HS-27A (cell line): ENCODE data around the gene IDH2.
"Not testable (repeated sequence)": the region's sequence is repeated elsewhere in the genome, so short reads cannot be mapped to it uniquely, and the experiment has no call there.

Experiments
- DNase-seq: peaks from one replicate; pipeline ENCODE4 v3.0.0-alpha.2; 2012; ENCODE audit warnings: low read depth, missing footprints

The IDH2 gene

DNA sequence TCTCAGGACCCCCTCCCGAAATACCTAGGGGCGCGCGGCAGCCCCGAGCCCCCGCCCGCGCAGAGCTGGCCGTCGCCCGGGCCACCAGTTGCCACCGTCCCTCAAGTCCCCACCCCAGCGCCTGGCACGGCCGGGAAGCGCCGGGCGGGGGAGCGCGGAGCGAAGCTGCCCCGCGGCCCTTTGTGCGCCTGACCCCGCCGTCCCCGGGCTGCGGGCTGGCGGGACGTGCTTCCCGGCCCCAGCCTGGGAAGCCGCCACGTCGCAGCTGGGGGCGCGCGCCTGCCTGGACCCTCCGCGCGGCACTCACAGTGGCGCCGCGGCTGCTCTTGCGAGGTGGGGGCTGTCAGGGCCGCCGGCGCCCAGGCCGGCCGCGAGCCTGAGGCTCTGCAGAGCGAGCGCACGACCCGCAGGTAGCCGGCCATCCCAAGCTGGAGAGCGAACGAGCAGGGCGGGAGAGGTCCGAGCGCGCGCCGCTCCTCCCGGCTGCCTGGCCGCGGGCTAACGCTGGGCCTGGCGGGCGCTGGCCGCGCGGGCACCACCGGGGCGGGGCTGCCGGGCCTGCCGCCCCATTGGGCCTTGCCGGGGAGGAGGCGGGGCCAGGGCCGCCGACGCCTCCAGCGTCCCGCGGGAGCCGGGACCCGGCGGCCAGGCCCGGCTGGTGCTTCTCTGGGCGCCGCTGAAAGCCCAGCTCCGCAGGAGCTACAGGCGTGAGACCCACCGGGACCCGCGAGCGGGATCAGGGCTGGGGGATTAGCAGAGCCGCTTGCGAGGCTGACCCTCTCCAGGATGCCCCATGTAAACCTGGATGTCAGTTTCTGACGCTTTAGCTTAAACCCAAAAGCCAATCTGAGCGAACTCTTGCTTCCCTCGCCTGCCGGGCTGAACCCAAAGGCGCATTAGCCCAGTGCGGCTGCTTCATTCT, at the start of gene IDH2:
TSS of gene IDH2 (minus strand) at position 500 of the 922 bp plus-strand sequence. CDS start at position 422, 78 bp downstream.
- DNase-seq: peak; percentile 35

DNA sequence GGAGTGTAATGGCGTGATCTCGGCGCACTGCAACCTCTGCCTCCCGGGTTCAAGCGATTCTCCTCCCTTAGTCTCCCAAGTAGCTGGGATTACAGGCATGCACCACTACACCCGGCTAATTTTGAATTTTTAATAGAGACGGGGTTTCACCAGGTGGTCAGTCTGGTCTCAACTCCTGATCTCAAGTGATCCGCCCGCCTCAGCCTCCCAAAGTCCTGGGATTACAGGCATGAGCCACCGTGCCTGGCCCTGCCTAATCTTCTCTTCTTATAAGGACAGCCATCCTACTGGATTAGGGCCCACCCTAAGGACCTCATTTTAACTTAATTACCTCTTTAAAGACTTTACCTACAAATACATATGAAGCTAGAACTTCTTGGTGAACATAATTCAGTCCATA, 48.3 kb upstream of the IDH2 start:
- not testable (repeated sequence) for DNase-seq

DNA sequence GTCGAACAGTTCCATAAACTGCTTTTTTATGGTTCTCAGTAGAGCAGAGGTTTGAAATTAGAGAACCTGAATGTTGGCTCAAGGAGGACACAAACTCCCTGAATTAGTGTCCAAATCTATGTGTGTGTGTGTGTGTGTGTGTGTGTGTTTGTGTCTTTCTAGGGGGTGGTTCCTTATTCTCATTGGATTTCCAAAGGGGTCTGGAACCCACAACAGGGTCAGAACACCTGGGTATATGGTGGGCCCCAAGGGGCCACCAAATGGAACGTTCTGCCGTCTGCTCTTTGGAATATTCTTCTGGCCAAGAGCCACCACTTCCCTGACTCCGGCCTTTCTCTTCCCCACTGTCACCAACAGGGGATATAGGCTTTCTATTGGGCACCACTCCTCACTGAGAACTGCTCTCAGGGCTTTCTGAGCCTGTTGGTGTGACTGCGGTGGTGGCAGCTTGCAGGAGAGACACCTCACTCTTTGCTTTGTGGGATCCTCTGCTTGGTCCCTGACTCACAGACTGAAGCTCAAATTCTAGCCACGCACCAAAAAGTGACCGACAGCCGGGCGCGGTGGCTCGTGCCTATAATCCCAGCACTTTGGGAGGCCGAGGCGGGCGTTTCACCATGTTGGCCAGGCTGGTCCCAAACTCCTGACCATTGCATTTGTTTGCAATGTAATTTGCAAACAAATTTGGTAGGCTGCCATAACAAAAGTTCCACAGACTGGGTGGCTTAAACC, 47.5 kb upstream of the IDH2 start:
- no peak for DNase-seq

DNA sequence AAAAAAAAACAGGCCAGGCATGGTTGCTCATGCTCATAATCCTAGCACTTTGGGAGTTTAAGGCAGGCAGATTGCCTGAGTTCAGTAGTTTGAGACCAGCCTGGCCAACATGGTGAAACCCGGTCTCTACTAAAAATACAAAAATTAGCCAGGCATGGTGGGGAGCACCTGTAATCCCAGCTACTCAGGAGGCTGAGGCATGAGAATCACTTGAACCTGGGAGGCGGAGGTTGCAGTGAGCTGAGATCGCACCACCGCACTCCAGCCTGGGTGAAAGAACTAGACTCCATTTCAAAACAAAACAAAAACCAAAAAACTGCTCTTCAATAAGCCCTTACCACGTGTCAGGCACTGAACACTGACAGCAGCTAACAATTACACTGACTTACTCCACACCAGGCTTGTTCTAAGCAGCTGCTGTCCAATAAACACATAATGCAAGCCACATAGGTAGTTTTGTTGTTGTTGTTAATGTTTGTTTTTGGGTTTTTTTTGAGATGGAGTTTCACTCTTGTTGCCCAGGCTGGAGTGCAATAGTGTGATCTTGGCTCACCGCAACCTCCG, 44.0 kb upstream of the IDH2 start:
- DNase-seq: not testable (repeated sequence)

DNA sequence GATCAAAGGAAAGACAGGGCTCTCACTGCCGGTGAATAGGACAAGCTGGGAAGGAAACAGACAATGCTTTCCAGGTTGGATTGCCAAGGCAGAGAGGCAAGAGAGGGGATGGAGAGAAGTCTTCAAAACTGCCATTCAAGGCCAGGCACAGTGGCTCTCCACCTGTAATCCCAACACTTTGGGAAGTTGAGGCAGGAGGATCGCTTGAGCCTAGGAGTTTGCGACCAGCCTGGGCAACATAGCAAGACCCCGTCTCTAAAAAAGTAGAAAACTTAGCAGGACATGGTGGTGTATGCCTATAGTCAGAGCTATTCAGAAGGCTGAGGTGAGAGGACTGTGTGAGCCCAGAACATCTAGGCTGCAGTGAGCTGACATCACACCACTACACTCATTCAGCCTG, 43.5 kb upstream of the IDH2 start:
- DNase-seq: no peak

DNA sequence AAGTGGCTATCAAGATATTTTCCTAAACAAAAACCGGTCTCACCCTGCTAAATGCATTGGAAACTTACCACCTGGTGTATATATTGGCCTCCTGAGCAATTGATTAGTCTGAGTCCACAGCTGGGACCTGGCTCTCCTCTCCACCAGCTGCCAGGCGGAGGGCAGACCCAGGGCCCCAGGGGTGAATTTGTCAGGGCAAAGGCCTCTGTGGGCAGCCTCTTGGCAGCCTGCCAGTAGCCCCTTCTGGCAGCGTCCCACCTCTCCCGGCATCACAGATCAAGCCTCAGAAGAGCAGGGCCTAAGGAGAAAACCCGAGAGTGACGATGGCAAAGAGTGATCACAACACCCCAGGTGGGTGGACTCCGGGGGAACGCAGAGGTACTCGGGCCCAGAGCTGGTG, 43.0 kb upstream of the IDH2 start:
- no peak for DNase-seq

DNA sequence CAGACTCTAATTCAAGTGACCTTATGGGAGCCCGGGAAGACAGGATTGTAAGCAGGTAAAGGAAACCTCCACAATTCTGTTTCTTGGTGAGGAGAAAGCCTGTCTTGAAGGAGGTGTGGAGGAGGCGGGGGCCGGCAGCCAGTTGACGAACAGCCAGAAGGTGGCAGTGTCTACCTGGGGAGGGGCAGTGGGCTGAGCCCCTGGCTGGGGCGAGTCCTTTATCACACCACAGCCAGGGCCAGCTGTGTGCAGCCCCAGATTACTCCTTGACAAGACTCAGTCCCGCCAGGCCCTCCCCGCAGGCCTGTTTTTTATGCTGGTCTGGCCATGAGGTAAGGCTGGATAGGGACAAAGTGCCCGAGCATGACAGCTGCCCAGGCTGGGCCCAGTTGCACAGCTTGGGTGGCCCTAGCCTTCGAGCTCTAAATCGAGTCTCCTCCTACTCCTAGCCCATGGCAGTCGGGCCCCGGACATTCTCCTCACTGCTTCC, 40.9 kb upstream of the IDH2 start:
- DNase-seq: no peak

DNA sequence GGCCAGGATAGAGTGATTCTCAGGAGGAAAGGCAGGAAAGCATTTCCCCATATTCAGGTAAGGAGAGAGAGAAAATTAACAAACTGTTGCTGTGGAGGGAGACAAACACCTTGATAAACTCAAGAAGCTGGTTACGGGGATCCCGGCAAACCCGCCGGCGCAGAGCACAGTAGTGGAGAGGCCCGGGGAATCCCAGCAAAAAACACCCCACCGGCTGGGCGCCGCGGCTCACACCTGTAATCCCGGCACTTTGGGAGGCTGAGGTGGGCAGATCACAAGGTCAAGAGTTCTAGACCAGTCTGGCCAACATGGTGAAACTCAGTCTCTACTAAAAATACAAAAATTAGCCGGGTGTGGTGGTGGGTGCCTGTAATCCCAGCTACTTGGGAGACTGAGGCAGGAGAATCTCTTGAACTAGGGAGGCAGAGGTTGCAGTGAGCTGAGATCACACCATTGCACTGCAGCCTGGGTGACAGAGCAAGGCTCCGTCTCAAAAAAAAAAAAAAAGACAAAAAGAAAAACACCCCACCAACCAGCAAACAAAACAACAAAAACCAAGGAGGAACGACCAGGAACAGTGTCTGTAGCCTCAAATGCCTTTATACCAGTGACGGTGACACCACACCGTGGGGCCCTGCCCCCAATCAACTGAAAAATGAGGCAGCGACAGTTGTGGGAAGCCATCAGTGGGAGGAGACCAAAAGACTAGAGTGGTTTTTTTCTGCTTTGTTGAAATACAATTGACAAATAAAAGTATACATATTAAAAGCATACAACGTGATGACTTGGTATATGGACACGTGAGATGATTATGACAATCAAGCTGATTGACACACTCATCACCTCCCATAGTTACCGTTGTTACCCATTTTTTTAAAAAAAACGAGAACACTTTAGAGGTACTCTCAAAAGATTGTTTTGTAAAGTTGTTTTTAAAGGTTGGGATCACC, 40.2 kb upstream of the IDH2 start:
- no peak for DNase-seq

DNA sequence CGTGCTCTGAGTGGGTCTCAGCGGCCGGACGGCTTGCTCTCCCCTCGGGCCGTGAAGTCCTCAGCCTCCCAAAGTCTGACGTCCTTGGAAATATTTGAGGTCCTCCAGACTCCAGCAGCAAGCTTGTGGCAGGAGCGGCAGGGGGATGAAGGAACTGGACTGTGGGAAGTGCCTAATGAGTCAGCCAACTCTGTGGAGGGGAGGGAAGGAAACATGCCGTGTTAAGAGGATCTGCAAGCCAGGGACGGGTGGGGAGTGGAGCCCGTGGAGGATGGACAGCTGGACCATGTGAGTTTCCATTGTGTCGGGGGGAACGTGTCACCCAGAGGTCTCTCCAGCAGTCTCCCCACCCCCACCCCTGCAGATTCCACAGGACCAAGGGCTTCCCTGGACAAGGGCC, 39.4 kb upstream of the IDH2 start:
- DNase-seq: no peak

DNA sequence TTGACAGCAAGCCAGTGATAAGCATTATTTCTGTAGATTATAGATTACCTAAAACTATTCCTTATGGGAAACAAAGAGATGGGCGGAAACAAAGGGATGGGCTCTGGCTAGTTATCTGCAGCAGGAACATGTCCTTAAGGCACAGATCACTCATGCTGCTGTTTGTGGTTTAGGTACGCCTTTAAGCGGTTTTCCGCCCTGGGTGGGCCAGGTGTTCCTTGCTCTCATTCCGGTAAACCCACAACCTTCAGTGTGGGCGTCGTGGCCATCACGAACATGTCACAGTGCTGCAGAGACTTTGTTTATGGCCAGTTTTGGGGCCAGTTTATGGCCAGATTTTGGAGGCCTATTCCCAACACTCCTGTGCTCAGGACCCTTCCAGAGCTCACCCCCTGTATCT, 37.3 kb upstream of the IDH2 start:
- DNase-seq: not testable (repeated sequence)

DNA sequence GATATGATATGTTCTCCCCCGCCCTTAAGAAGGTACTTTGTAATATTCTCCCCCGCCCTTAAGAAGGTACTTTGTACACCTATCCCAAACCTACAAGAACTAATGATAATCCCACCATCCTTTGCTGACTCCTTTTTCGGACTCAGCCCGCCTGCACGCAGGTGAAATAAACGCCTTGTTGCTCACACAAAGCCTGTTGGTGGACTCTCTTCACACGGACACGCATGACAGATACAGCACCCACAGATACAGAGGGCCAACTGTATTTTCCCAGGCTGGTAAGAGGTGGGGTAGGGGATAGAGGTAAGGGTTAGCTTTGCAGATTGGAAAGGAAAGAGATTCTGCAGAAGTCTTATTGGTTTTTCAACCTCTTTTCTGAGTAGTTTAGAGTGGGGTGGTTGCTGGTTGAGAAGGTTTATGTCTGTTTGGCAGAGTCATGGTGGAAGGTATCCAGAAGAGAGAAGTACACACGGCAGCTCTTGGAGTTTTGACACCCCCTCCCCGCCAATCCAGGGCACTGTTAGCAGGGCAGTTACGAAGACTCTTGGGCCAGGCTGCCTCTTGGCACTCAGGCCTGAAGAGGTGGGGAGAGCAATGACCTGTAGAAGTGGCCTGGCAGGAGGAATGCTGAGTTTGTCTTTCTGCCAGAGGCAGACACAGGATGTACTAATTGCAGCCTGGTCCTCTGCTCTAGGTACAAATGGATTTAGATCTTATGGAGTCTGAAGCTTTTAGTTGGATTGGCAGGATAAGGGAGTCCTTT, 36.0 kb upstream of the IDH2 start:
- no peak for DNase-seq

DNA sequence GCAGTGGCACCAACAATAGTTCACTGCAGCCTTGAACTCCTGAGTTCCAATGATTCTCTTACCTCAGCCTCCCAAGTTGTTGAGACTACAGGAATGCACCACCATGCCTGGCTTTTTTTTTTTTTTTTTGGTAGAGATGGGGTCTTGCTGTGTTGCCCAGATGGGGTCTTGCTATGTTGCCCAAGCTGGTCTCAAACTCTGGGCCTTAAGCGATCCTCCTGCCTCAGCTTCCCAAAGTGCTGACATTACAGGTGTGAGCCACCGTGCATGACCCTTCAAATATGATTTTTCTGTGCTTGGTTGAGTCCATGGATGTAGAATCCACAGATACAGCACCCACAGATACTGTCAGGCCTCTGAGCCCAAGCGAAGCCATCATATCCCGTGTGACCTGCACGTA, 30.2 kb upstream of the IDH2 start:
- no peak for DNase-seq

DNA sequence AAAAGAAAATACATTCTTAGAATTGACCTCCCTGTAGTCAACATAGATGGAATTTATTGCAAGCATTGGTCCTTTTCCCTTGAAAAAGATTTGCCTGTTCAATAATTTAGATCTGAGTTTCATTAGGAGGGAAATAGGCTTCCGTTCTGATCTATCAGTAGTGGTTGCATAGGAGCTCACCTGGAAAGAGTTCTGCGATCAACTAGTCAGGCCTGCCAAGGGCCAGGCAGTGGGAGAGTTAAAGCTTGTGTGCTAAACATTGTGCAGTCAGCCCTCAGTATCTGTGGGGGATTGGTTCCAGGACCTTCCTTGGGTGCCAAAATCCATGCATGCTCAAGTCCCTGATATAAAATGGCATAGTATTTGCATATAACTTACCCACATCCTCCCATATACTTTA, 29.6 kb upstream of the IDH2 start:
- DNase-seq: no peak

DNA sequence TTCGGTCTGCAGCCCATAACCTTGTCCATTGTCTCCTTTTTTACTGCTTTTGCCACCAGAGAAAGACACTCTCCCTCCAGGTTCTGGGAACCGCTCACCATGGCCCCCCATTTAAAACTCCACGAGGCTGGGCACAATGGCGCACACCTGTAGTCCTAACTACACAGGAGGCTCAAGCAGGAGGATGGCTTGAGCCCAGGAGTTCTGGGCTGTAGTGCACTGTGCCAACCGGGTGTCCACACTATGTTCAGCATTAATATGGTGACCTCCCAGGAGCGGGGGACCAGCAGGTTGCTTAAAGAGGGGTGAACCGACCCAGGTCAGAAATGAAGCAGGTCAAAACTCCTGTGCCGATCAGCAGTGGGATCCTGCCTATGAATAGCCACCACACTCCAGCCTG, 28.0 kb upstream of the IDH2 start:
- DNase-seq: no peak

DNA sequence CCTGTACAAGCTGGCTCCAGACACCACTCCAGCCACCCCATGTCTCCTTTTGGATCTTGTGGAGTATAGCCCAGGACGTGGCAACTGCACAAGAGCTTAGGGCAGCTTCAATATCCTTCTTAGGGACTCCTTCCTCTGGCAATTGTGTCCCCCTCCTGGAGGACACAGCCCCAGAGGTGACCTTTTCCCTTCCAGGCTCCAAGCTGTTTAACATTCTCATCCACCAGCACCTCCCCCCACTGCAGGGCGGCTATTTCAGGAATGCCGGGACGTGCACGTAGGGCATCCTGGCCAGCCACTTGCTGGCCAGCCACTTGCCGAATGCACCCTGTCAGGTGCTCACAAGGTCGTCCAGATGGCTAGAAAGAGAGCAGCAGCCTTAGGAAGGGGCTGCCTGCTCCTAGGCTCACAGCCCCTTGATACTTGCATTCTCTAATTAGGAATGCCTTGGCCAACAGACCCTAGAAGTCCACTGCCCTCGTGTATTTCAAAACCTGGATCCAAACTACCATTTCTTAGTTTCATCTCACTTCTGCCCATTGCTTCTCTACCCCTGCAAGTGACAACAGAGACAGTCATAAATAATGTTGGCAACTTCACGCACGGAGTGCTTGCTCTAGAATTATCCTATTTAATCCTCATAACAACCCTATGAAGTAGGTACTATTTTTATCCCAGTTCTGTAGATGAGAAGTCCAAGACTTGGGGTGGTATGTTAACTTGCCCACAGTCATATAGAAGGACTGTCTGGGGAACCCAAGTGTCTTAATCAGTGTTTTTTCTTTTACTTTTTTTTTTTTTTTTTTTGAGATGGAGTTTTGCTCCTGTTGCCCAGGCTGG, 24.5 kb upstream of the IDH2 start:
- DNase-seq: no peak

DNA sequence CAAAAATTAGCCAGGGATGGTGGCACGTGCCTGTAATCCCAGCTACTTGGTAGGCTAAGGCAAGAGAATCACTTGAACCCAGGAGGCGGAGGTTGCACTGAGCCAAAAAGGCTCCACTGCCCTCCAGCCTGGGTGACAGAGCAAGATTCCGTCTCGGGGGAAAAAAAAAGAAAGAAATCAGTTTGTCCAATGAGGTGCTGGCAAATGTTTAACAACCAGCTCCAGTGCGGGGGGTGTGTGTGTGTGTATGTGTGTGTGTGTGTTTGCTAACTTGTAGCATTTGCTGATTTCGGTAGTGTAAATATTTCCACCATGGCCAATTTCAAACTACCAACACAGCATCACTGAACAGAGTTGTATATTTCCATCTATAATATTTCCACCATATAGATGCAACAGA, 23.8 kb upstream of the IDH2 start:
- no peak for DNase-seq

DNA sequence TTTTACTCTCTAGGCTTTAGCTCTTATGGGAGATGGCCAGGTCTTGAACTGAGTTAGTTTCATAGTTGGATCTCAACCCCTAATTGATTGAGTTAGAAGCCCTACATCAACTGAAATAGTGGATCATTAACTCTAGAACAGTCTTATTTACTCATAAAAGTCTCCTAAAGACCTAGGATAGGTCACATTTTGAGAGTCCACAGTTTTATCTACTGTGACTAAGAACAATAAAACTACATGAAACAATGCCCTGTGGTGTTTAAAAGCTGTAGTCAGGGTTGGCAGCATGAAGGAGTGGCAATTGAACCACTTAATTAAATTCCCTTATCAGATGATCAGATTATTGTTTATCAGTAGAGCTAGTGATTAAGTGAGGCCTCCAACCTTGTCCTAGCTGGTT, 22.2 kb upstream of the IDH2 start:
- DNase-seq: no peak

DNA sequence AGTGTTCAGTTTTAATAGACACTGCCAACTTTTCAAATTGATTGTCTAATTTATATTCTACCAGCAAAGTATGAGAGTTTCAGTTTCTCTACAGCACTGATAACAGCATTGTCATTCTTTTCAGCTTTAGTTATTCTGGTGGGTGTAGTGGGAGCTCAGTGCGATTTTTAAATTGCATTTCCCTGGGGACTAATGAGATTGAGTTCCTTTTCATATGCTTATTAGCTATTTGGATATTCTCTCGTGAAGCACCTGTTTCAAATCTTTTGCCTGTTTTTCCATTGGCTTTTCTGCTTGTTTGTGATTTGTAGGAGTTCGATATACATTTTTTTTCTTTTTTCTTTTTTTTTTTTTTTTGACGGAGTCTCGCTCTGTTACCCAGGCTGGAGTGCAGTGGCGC, 18.8 kb upstream of the IDH2 start:
- no peak for DNase-seq

DNA sequence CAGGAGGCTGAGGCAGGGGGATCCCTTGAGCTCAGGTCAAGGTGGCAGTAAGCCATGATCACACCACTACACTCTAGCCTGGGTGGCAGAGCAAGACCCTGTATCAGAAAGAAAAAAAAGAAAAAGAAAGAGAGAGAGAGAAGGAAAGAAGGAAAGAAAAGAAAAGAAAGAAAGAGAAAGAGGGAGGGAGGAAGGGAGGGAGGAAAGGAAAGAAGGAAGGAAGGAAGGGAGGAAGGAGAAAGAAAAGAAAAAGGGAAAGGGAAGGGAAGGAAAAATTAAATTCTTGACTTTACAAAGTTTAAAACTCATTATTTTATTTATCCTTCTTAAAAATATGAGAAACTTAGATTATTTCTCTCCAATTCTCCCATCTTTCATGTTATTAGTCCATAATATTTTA, 17.1 kb upstream of the IDH2 start:
- DNase-seq: no peak

DNA sequence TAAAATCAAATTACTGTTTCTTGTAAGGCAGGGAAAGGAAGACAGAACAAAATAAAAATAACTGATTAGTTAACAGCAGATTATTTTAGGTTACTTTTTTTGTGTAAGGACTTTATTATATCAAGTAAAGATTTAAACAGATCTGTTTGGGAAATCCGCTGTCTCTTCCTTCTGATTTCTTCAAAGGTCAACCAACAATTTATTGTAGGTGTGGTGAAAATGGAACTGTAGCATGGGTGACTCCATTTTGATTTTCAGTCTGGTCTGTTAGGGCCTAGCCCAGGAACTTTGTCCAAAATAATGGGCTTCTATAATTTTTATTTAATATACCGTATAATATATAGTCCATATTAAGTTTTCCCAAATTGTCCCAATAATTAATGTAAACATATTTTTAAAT, 13.5 kb upstream of the IDH2 start:
- no peak for DNase-seq
